Activated T-helper 1 cell treated with Interleukin-2 at 50 U/mL for 16 hours (primary cell): Measurements from ENCODE around the gene OXSR1.
"Not testable (repeated sequence)": the region's sequence is repeated elsewhere in the genome, so short reads cannot be mapped to it uniquely, and the experiment has no call there.

Experiments
- DNase-seq: peaks from one replicate; pipeline ENCODE4 v3.0.0-alpha.2; 2020; ENCODE audit warnings: low read depth

OXSR1 gene

GRCh38 chr3:38167591-38167990 lies 2.3 kb downstream of the OXSR1 start:
- DNase-seq, result no peak

- no peak for DNase-seq
Observed at GRCh38 chr3:38168151-38169026, 3.1 kb downstream of the OXSR1 start.

- DNase-seq, result no peak
Observed at GRCh38 chr3:38169027-38169317, 3.6 kb downstream of the OXSR1 start.

- no peak for DNase-seq
Observed at GRCh38 chr3:38170722-38171121, 5.4 kb downstream of the OXSR1 start.

GRCh38 chr3:38171622-38172021 lies 6.3 kb downstream of the OXSR1 start:
- DNase-seq, result no peak

- no peak for DNase-seq
Observed at GRCh38 chr3:38173834-38174418, 8.6 kb downstream of the OXSR1 start.

- DNase-seq, result no peak
Observed at GRCh38 chr3:38177181-38177580, 11.8 kb downstream of the OXSR1 start.

- no peak for DNase-seq
Observed at GRCh38 chr3:38186781-38187180, 21.4 kb downstream of the OXSR1 start.

GRCh38 chr3:38190481-38190881 lies 25.1 kb downstream of the OXSR1 start:
- no peak for DNase-seq

- DNase-seq, result not testable (repeated sequence)
Observed at GRCh38 chr3:38202931-38203330, 37.6 kb downstream of the OXSR1 start.

GRCh38 chr3:38203690-38204089 lies 38.4 kb downstream of the OXSR1 start:
- DNase-seq, result no peak

GRCh38 chr3:38204599-38205471 lies 39.5 kb downstream of the OXSR1 start:
- no peak for DNase-seq

GRCh38 chr3:38205472-38205805 lies 40.1 kb downstream of the OXSR1 start:
- DNase-seq, result no peak

- DNase-seq, result no peak
Observed at GRCh38 chr3:38207254-38208003, 42.1 kb downstream of the OXSR1 start.

GRCh38 chr3:38210141-38210757 lies 44.9 kb downstream of the OXSR1 start:
- DNase-seq, result no peak

- no peak for DNase-seq
Observed at GRCh38 chr3:38212141-38212540, 46.8 kb downstream of the OXSR1 start.

- DNase-seq, result no peak
Observed at GRCh38 chr3:38214560-38214959, 49.2 kb downstream of the OXSR1 start.

GRCh38 chr3:38219609-38220197 lies 54.4 kb downstream of the OXSR1 start:
- no peak for DNase-seq

- DNase-seq, result no peak
Observed at GRCh38 chr3:38221005-38221404, 55.7 kb downstream of the OXSR1 start.

- DNase-seq, result no peak
Observed at GRCh38 chr3:38222032-38222634, 56.8 kb downstream of the OXSR1 start.

GRCh38 chr3:38224357-38224756 lies 59.0 kb downstream of the OXSR1 start:
- no peak for DNase-seq
